ENCODE results near the gene BHLHE23. TPM values are rescaled to one million over a fixed set of nuclear protein-coding genes. Genes with fewer than 3 reads are reported as not detected.

Gene BHLHE23
- total RNA-seq, 2 donors from 2014 or later = 4.0 TPM; not detected in 1

GRCh38 chr20:62956387-62957135, 50.2 kb downstream of the BHLHE23 start:
- TF ChIP-seq POLR2A (IDR thresholded peaks at IDR 0.05) (no peak), CTCF (IDR thresholded peaks at IDR 0.05) (no peak), POLR2AphosphoS5 (IDR thresholded peaks at IDR 0.05) (no peak)
- H3K27ac ChIP-seq = no peak overlapping the region
- whole genome bisulfite sequencing = 83% methylated on average over 23 of the region's 25 CpGs

More at GRCh38 chr20:62956387-62957135, 50.2 kb downstream of the BHLHE23 start:
- Histone ChIP-seq H3K4me3 (no peak overlapping the region), H3K27me3 (replicated peaks; ENCODE audit: insufficient read depth) (no peaks in the 10 kb centered on the region), H3K9me3 (no peaks in the 10 kb centered on the region), H3K36me3 (no peaks in the 10 kb centered on the region), H3K4me1 (replicated peaks) (peaks cover 9% of the 10 kb centered on the region)
- intact Hi-C loops (cut with DNase I) = no loop called here
- DNase-seq (ENCODE audit: low spot score) = no peak

Other genes starting within 250 kb of the BHLHE23 start
- 10 to 100 TPM in 1 of 2 donors, 1 to 10 TPM in 1; 8.3 to 24.1 TPM for gene MRGBP, start 210.5 kb downstream of the BHLHE23 start, total RNA-seq
- 10 to 100 TPM; 60.2 to 76.9 TPM for gene OGFR, start 202.1 kb downstream of the BHLHE23 start, total RNA-seq
- 1 to 10 TPM; 5.8 to 6.5 TPM for gene COL9A3, start 189.9 kb downstream of the BHLHE23 start, total RNA-seq
- gene TCFL5, start 145.1 kb downstream of the BHLHE23 start, total RNA-seq = 10 to 100 TPM in 1 of 2 donors, 1 to 10 TPM in 1; 7.1 to 24.8 TPM
- gene DIDO1, start 80.5 kb downstream of the BHLHE23 start, total RNA-seq = 10 to 100 TPM; 68.5 to 75.9 TPM
- gene GID8, start 68.8 kb downstream of the BHLHE23 start, total RNA-seq = 10 to 100 TPM; 38.7 to 42.7 TPM
- gene SLC17A9, start 54.3 kb downstream of the BHLHE23 start, total RNA-seq = 1 to 10 TPM in 1 of 2 donors, under 1 TPM in 1; 0.41 to 3.5 TPM
- gene YTHDF1, start 209.2 kb upstream of the BHLHE23 start, total RNA-seq = 10 to 100 TPM; 28.8 to 46.0 TPM
- not detected for gene BIRC7, start 228.9 kb upstream of the BHLHE23 start, total RNA-seq
- gene NKAIN4, start 247.5 kb upstream of the BHLHE23 start, total RNA-seq = 1 to 10 TPM in 1 of 2 donors, not detected in 1; 1.2 TPM

Measured in prostate gland (tissue), 2 donors.